ENCODE measurements around the gene SMURF1. TPM values are rescaled to one million over a fixed set of nuclear protein-coding genes. Genes with fewer than 3 reads are reported as not detected.

Gene SMURF1
- total RNA-seq, 1 experiment from 2014 or later = 30.2 TPM

GRCh38 chr7:99029466-99030435, 114.2 kb downstream of the SMURF1 start:
- H3K36me3 ChIP-seq (ENCODE audit: low read depth, low read length) = peaks cover 60% of the 10 kb centered on the region

DNA sequence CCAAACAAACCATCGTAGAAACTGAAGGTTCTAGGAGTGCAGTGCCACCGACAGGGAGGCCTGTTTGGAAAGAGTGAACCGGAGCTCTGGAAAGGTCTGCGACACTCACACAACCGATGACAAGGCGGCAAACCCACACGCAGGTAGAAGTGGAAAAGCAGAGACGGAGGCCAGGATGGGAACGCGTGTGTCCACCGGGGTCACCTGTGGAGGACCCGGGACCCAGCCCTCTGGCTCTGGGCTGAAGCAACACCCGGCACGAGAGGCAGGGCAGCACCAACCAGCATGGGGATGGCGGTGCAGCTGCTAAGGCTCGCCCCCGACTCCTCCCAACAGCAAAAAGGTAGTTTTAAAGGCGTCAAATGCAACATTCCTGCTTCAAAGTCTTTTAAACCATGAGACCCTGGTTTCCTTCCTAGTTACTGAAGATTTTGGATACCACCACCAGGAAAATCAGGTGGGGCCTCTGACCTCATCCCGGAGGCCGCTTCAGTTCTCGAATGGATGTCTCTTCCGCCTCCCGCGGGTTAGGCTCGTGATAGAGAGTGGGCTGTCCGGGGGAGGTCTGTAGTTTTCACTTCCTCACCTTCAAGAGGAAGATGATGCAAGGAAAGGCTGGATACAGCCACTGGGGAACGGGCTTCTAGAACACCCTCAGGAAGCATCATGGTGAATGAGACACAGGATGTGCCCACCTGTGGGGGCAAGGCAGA, 115.5 kb downstream of the SMURF1 start:
- peaks cover 10% of the 10 kb centered on the region for H3K4me1 ChIP-seq (ENCODE audit: insufficient read depth, low read length)
- no peak overlapping the region for H3K9ac ChIP-seq (ENCODE audit: low read length)
- POLR2A ChIA-PET (ENCODE audit: unreplicated experiment) = no interaction called here
- ATAC-seq = no peak
- intact Hi-C loops (cut with micrococcal nuclease) = no loop called here
- H4K20me1 ChIP-seq (ENCODE audit: low read length) = no peaks in the 10 kb centered on the region; the same call in 1 of the 2 replicates
- no TSS peak for BruUV-seq (replicated peaks)
- TF ChIP-seq EZH2phosphoT487 (IDR thresholded peaks at IDR 0.05; ENCODE audit: borderline replicate concordance, low read length) (no peak), EZH2 (IDR thresholded peaks at IDR 0.05; ENCODE audit: low read length, unreplicated experiment) (no peak), CTCF (conservative IDR thresholded peaks at IDR 0.05; ENCODE audit: low read depth, low read length) (no peak)
- H3K9me2 ChIP-seq (replicated peaks; ENCODE audit: low read length) = no peaks in the 10 kb centered on the region
- no peak overlapping the region for H3K4me3 ChIP-seq (ENCODE audit: low read length)
- CTCF ChIA-PET = no interaction called here
- no peaks in the 10 kb centered on the region for H3F3A ChIP-seq (ENCODE audit: low read length, unreplicated experiment)
- no peaks in the 10 kb centered on the region for H3K9me3 ChIP-seq (ENCODE audit: low read length)
- H3K36me3 ChIP-seq (ENCODE audit: low read depth, low read length) = peaks cover 49% of the 10 kb centered on the region
- H3K27me3 ChIP-seq (ENCODE audit: low read length) = no peaks in the 10 kb centered on the region
- no peak for DNase-seq
- H2AFZ ChIP-seq (ENCODE audit: low read length) = no peak overlapping the region
- no peaks in the 10 kb centered on the region for H3K79me2 ChIP-seq (ENCODE audit: low read length)
- H3K4me2 ChIP-seq (ENCODE audit: low read length) = no peak overlapping the region
- H3K27ac ChIP-seq (ENCODE audit: low read length) = no peak overlapping the region

More at GRCh38 chr7:99029466-99030435, 114.2 kb downstream of the SMURF1 start:
- ChIA-PET POLR2A (ENCODE audit: unreplicated experiment) (no interaction called here), CTCF (interaction anchor here (0.6 kb wide), 1 partner anchor 64 kb away, joined by 4 read pairs; no protein-coding TSS in a partner anchor)
- Histone ChIP-seq H3K4me1 (ENCODE audit: insufficient read depth, low read length) (peaks cover 10% of the 10 kb centered on the region), H3F3A (ENCODE audit: low read length, unreplicated experiment) (no peaks in the 10 kb centered on the region), H3K4me2 (ENCODE audit: low read length) (no peak overlapping the region), H3K27ac (ENCODE audit: low read length) (peak overlapping the region; percentile 38), H3K9me2 (replicated peaks; ENCODE audit: low read length) (no peaks in the 10 kb centered on the region), H3K4me3 (ENCODE audit: low read length) (no peak overlapping the region), H2AFZ (ENCODE audit: low read length) (no peak overlapping the region), H3K79me2 (ENCODE audit: low read length) (no peaks in the 10 kb centered on the region), H3K9me3 (ENCODE audit: low read length) (no peaks in the 10 kb centered on the region), H3K9ac (ENCODE audit: low read length) (no peak overlapping the region; the same call in 1 of the 2 replicates), H3K27me3 (ENCODE audit: low read length) (no peaks in the 10 kb centered on the region), H4K20me1 (ENCODE audit: low read length) (no peaks in the 10 kb centered on the region)
- ATAC-seq = peak; percentile 63
- DNase-seq = peak; percentile 13
- BruUV-seq (replicated peaks) = no TSS peak
- intact Hi-C loops (cut with micrococcal nuclease) = no loop called here
- TF ChIP-seq EZH2phosphoT487 (IDR thresholded peaks at IDR 0.05; ENCODE audit: borderline replicate concordance, low read length) (no peak), CTCF (conservative IDR thresholded peaks at IDR 0.05; ENCODE audit: low read depth, low read length) (no peak), EZH2 (IDR thresholded peaks at IDR 0.05; ENCODE audit: low read length, unreplicated experiment) (no peak)

Data from PC-3 (cell line).